SH-SY5Y (cell line): ENCODE measurements around the gene SERTM2.

Experiments used
- GATA2 ChIP-seq: IDR thresholded peaks from 2 replicates; pipeline ENCODE4 v1.6.1; 2011; ENCODE audit warnings: mild to moderate bottlenecking, low read depth, low read length
- GATA3 ChIP-seq: IDR thresholded peaks from 2 replicates; pipeline ENCODE4 v1.6.1; 2011; ENCODE audit warnings: low read depth, mild to moderate bottlenecking, low read length, moderate library complexity

DNA sequence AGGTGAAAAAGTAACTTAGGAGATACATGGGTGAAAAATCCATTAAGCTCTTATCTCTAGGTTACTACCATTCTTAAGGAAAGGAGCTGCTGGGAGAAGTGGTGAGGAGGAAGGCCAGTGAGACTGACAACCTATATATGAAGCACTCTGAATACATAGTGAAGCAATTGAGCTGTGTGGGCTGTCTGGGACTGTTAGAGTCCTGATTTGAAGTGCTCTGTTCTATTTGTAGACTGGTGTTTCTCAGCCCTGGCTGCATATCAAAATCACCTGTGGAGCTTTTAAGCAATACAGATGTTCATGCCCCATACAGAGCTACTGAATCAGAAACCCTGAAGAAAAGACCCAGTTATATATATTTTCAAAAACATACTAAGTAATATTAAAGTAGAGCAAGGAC, 3.9 kb downstream of the SERTM2 start:
- no peak for TF ChIP-seq GATA2
- no peak for TF ChIP-seq GATA3
